Activated CD8-positive, alpha-beta memory T cell treated with anti-CD3 and anti-CD28 coated beads, Interleukin-2, amount 10 ng/mL, durations not matched to agents 7 days and 5 days (primary cell): ENCODE data around the gene VGLL3. TPM values are rescaled to one million over a fixed set of nuclear protein-coding genes. Genes with fewer than 3 reads are reported as not detected.

ENCODE experiments used
- ATAC-seq: fragments of 150-1000 bp; cut with Tn5 transposase; one replicate; pipeline ENCODE4 v1.10.0; 2021; ENCODE audit warnings: moderate library complexity
- CTCF ChIA-PET: fragments of 350-600 bp; sonication (Branson Sonifier 250); formaldehyde crosslinking; loops from one replicate; lab custom pipeline; 2021; ENCODE audit warnings: antibody characterized with exemption; lab: Charles Lee
- DNase-seq: peaks from one replicate; pipeline ENCODE4 v3.0.0-alpha.2; 2020
- H3K27ac Mint-ChIP-seq: one replicate; pipeline ENCODE4 v1.8.0; 2021; ENCODE audit warnings: mild to moderate bottlenecking, mixed read lengths
- H3K27me3 Mint-ChIP-seq: one replicate; pipeline ENCODE4 v1.8.0; 2021; ENCODE audit warnings: mixed read lengths
- H3K36me3 Mint-ChIP-seq: one replicate; pipeline ENCODE4 v1.8.0; 2021; ENCODE audit warnings: mild to moderate bottlenecking, mixed read lengths
- H3K4me1 Mint-ChIP-seq: one replicate; pipeline ENCODE4 v1.8.0; 2021; ENCODE audit warnings: mixed read lengths
- H3K4me3 Mint-ChIP-seq: one replicate; pipeline ENCODE4 v1.8.0; 2021; ENCODE audit warnings: mild to moderate bottlenecking, moderate library complexity, mixed read lengths
- H3K9me3 Mint-ChIP-seq: one replicate; pipeline ENCODE4 v1.8.0; 2022; ENCODE audit warnings: low read depth, mixed read lengths
- total RNA-seq, 2 experiments: library from RNA; stranded (reverse); gene quantifications; one replicate each; pipeline ENCODE4 v1.2.3, GENCODE V29; 2021

VGLL3 gene
- total RNA-seq, 2 experiments from 2014 or later: not detected

- Mint-ChIP-seq H3K36me3 (no peaks in the 10 kb centered on the region), H3K27ac (no peak overlapping the region), H3K27me3 (no peaks in the 10 kb centered on the region), H3K4me3 (no peak overlapping the region), H3K4me1 (no peaks in the 10 kb centered on the region), H3K9me3 (no peaks in the 10 kb centered on the region)
- no peak for DNase-seq
- CTCF ChIA-PET: no interaction called here
- no peak for ATAC-seq
These were observed 68.8 kb downstream of the VGLL3 start for GRCh38 chr3:86921971-86922680.

DNA sequence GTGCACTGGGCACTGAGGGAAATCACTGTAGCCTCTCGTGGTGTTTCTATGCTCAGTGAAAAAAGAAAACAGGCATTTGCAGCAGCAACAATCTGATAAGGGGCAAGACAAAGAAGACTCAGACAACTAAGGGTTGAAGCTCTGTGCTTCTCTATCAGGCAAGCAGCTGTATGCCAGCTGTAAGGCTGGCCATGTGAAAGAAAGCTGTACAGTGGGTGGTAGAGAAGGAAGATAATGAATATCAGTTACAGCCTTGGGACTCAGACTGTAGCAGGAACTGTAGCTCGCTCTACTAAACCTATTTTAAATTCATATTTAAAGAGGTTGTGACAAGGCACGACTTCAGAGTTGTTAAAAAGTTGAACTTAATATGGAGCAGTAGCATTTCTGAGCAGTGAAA is 76.3 kb downstream of the VGLL3 start:
- ATAC-seq (no peak), DNase-seq (no peak)
- H3K27ac Mint-ChIP-seq: no peak overlapping the region
- CTCF ChIA-PET: no interaction called here
- no peak overlapping the region for H3K4me3 Mint-ChIP-seq
- no peaks in the 10 kb centered on the region for H3K9me3 Mint-ChIP-seq
- H3K4me1 Mint-ChIP-seq: no peaks in the 10 kb centered on the region
- H3K27me3 Mint-ChIP-seq: no peaks in the 10 kb centered on the region
- H3K36me3 Mint-ChIP-seq: no peaks in the 10 kb centered on the region

- no peaks in the 10 kb centered on the region for H3K27me3 Mint-ChIP-seq
- no peak overlapping the region for H3K27ac Mint-ChIP-seq
- H3K4me1 Mint-ChIP-seq: no peaks in the 10 kb centered on the region
- DNase-seq (no peak), ATAC-seq (no peak)
- H3K4me3 Mint-ChIP-seq: no peak overlapping the region
- CTCF ChIA-PET: no interaction called here
- H3K9me3 Mint-ChIP-seq: no peaks in the 10 kb centered on the region
- H3K36me3 Mint-ChIP-seq: no peaks in the 10 kb centered on the region
These were observed 77.8 kb downstream of the VGLL3 start for GRCh38 chr3:86913160-86913559.

- H3K4me1 Mint-ChIP-seq: no peaks in the 10 kb centered on the region
- no peaks in the 10 kb centered on the region for H3K9me3 Mint-ChIP-seq
- no peak overlapping the region for H3K4me3 Mint-ChIP-seq
- no peaks in the 10 kb centered on the region for H3K36me3 Mint-ChIP-seq
- ATAC-seq (no peak), DNase-seq (no peak)
- no peak overlapping the region for H3K27ac Mint-ChIP-seq
- H3K27me3 Mint-ChIP-seq: no peaks in the 10 kb centered on the region
- CTCF ChIA-PET: no interaction called here
These were observed 95.7 kb downstream of the VGLL3 start for GRCh38 chr3:86895202-86895601.

DNA sequence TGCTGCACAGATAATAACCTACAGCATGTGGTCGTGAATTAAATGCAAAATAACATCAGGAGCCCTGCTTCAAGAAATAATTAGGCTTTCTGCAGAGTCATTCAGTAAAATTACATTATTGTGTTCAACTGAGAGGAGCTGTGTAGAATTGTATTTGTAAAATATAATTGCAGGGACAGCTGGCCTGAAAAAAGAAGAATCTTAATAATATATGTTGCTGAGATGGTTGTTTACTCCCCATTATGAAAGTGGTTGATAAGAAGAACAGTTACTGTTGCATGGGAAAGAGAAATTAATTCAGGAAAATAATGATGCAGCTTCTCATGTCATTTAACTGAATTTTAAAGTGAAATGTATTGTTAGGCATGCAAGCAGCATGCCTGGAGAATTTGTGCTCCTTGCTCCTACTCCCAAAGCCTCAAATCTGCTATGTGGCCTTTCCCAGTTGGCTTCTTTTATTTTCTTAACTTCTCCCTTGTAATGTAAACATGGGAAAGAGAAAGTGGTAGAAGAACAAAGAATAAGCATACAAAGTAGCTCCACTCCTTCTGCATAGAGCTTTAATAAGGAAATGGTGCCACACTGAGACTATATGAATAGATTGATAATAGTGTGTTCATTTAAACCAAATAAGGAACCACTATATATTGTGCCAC is 100.1 kb downstream of the VGLL3 start:
- Mint-ChIP-seq H3K36me3 (no peaks in the 10 kb centered on the region), H3K27ac (no peak overlapping the region), H3K27me3 (no peaks in the 10 kb centered on the region), H3K4me1 (no peaks in the 10 kb centered on the region), H3K9me3 (no peaks in the 10 kb centered on the region), H3K4me3 (no peak overlapping the region)
- DNase-seq (no peak), ATAC-seq (no peak)
- CTCF ChIA-PET: no interaction called here

Other genes starting within 250 kb of the VGLL3 start
- gene CHMP2B, start 236.2 kb upstream of the VGLL3 start, total RNA-seq: 10 to 100 TPM; 22.5 to 26.3 TPM